ENCODE data around the gene SLC35F4.

DNA sequence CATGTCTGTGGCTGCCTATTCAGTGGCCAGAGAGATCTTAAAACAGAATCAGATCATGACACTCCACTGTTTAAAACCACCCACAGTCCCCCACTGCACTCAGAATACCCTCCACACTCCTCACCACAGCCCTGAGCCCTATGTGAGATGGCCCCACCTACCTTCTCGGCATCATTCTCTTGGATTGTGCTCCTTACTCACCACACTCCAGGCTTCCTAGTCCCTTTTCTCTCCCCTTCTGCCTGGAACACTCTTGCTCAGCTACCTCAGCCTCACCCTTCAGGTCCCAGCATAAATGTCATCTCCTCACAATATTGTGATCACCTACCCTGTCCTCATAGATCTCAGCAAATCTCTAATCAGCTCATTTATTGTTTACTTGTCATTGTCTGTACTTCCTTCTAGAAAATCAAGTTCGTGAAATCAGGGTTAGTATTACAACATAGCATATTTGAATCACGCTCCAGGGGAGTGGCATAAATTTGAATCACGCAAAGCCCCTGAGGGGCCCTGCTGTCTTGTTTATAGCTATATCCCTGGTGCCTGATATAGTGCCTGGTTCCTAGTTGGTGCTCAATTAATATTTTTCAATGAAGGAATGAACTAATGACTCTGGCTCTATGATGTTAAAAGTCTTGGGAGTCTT lies 42.8 kb downstream of the SLC35F4 start:
- no peak for TF ChIP-seq EZH2 (IDR thresholded peaks at IDR 0.05; ENCODE audit: low read length, unreplicated experiment)
- no peak for TF ChIP-seq CTCF (conservative IDR thresholded peaks at IDR 0.05; ENCODE audit: low read depth, low read length)
